ENCODE results near the gene PXT1. TPM values are rescaled to one million over a fixed set of nuclear protein-coding genes. Genes with fewer than 3 reads are reported as not detected.

PXT1 gene
- total RNA-seq, 1 donor from 2014 or later: not detected

- H3K4me3 ChIP-seq (ENCODE audit: low read depth, low read length): no peak overlapping the region
- TF ChIP-seq CTCF (conservative IDR thresholded peaks at IDR 0.05; ENCODE audit: low read depth, low read length): no peak
- DNase-seq (ENCODE audit: low read depth): no peak
Measured at GRCh38 chr6:36372088-36372487, 70.6 kb downstream of the PXT1 start.

GRCh38 chr6:36371211-36371610 is 71.4 kb downstream of the PXT1 start:
- no peak for DNase-seq (ENCODE audit: low read depth)
- H3K4me3 ChIP-seq (ENCODE audit: low read depth, low read length): no peak overlapping the region
- TF ChIP-seq CTCF (conservative IDR thresholded peaks at IDR 0.05; ENCODE audit: low read depth, low read length): no peak

- no peak for TF ChIP-seq CTCF (conservative IDR thresholded peaks at IDR 0.05; ENCODE audit: low read depth, low read length)
- H3K4me3 ChIP-seq (ENCODE audit: low read depth, low read length): no peak overlapping the region
Measured at GRCh38 chr6:36370638-36371037, 72.0 kb downstream of the PXT1 start.

GRCh38 chr6:36368921-36369865 is 73.5 kb downstream of the PXT1 start:
- peak; percentile 43 for DNase-seq (ENCODE audit: low read depth)
- no peak for TF ChIP-seq CTCF (conservative IDR thresholded peaks at IDR 0.05; ENCODE audit: low read depth, low read length)
- no peak overlapping the region for H3K4me3 ChIP-seq (ENCODE audit: low read depth, low read length)

More at GRCh38 chr6:36370638-36371037, 72.0 kb downstream of the PXT1 start:
- no peak for DNase-seq (ENCODE audit: low read depth)

GRCh38 chr6:36368421-36368820 is 74.2 kb downstream of the PXT1 start:
- H3K4me3 ChIP-seq (ENCODE audit: low read depth, low read length): no peak overlapping the region
- DNase-seq (ENCODE audit: low read depth): no peak
- TF ChIP-seq CTCF (conservative IDR thresholded peaks at IDR 0.05; ENCODE audit: low read depth, low read length): no peak

- DNase-seq (ENCODE audit: low read depth): no peak
- H3K4me3 ChIP-seq (ENCODE audit: low read depth, low read length): no peak overlapping the region
- TF ChIP-seq CTCF (conservative IDR thresholded peaks at IDR 0.05; ENCODE audit: low read depth, low read length): no peak
Measured at GRCh38 chr6:36367743-36368142, 74.9 kb downstream of the PXT1 start.
